Fibroblast of lung (primary cell): ENCODE data around the gene RNF32. TPM values are rescaled to one million over a fixed set of nuclear protein-coding genes. Genes with fewer than 3 reads are reported as not detected.

Experiments
- DNase-seq, 2 donors: peaks; one replicate each; pipeline versions ENCODE4 v3.0.0 to v3.0.0-alpha.2; 2010; ENCODE audit warnings: low read depth in 2 of 2
- H2AFZ ChIP-seq: 2 replicates; pipeline ENCODE4 v1.5.1; 2012; ENCODE audit warnings: low read length, control low read depth, inconsistent platforms
- H3K27ac ChIP-seq: 2 replicates; pipeline ENCODE4 v1.5.1; 2011; ENCODE audit warnings: low read length, control low read depth; ENCODE audit not compliant: insufficient read depth
- H3K27me3 ChIP-seq: 2 replicates; pipeline ENCODE4 v1.5.1; 2011; ENCODE audit warnings: mild to moderate bottlenecking, low read length; ENCODE audit not compliant: control insufficient read depth, insufficient read depth
- H3K36me3 ChIP-seq: 2 replicates; pipeline ENCODE4 v1.5.1; 2011; ENCODE audit warnings: low read length; ENCODE audit not compliant: control insufficient read depth, insufficient read depth
- H3K4me1 ChIP-seq: 2 replicates; pipeline ENCODE4 v1.5.1; 2011; ENCODE audit warnings: low read length; ENCODE audit not compliant: control insufficient read depth, insufficient read depth; ENCODE audit errors: extremely low read depth
- H3K4me2 ChIP-seq: 2 replicates; pipeline ENCODE4 v1.5.1; 2011; ENCODE audit warnings: low read length, control low read depth; ENCODE audit not compliant: insufficient read depth; ENCODE audit errors: extremely low read depth
- H3K4me3 ChIP-seq, 4 experiments: fragments of 200-600 bp in 1 of 4; sonication (generic) in 1 of 4; replicated peaks in 1 of 4; 2 replicates each; pipeline ENCODE4 v1.5.1; 2011 to 2016; ENCODE audit warnings: low read length in 4 of 4, low read depth in 3 of 4, mild to moderate bottlenecking in 3 of 4, control low read depth in 2 of 4, inconsistent platforms in 1 of 4, mixed read lengths in 1 of 4; ENCODE audit not compliant: insufficient read depth in 1 of 4; ENCODE audit errors: control extremely low read depth in 1 of 4
- H3K79me2 ChIP-seq: 2 replicates; pipeline ENCODE4 v1.5.1; 2012; ENCODE audit warnings: mild to moderate bottlenecking, low read length, inconsistent platforms; ENCODE audit not compliant: control insufficient read depth, insufficient read depth
- H3K9ac ChIP-seq: 2 replicates; pipeline ENCODE4 v1.5.1; 2011; ENCODE audit warnings: mild to moderate bottlenecking, low read length, control low read depth; ENCODE audit not compliant: insufficient read depth
- H3K9me3 ChIP-seq: 2 replicates; pipeline ENCODE4 v1.5.1; 2012; ENCODE audit warnings: low read depth, low read length; ENCODE audit not compliant: control insufficient read depth, insufficient read depth
- H4K20me1 ChIP-seq: 2 replicates; pipeline ENCODE4 v1.5.1; 2011; ENCODE audit warnings: low read length; ENCODE audit not compliant: control insufficient read depth, insufficient read depth; ENCODE audit errors: extremely low read depth
- EZH2 ChIP-seq: IDR thresholded peaks from 2 replicates; pipeline ENCODE4 v1.5.1; 2012; ENCODE audit warnings: low read length, control low read depth, mild to moderate bottlenecking; ENCODE audit errors: missing control alignments
- polyA plus RNA-seq, 2 donors: library from polyadenylated mRNA; depleted of rRNA in 1 of 2; stranded (reverse) in 1 of 2; unstranded in 1 of 2; fragments of >200 nt; gene quantifications; 2 replicates each; pipeline ENCODE4 v1.2.1, GENCODE V29; 2011 to 2012; ENCODE audit warnings: missing spikeins in 1 of 2
- total RNA-seq: library from RNA; depleted of rRNA; stranded (reverse); fragments of >200 nt; gene quantifications from 2 replicates; pipeline ENCODE4 v1.2.1, GENCODE V29; 2014
- TF ChIP-seq, protein P1 (sequence below), 2 donors: IDR thresholded peaks in 1 of 2; conservative IDR thresholded peaks in 1 of 2; 1 replicate in 1 of 2; 2 replicates in 1 of 2; pipeline ENCODE4 v1.5.1; 2011 to 2012; ENCODE audit warnings: low read length in 2 of 2, control low read depth in 1 of 2, inconsistent platforms in 1 of 2, low read depth in 1 of 2, mild to moderate bottlenecking in 1 of 2

The RNF32 gene
- total and polyA plus RNA-seq, 2 donors (not counting 1 experiment from before 2014, with no cell fraction given) = 0.91 to 2.8 TPM

DNA sequence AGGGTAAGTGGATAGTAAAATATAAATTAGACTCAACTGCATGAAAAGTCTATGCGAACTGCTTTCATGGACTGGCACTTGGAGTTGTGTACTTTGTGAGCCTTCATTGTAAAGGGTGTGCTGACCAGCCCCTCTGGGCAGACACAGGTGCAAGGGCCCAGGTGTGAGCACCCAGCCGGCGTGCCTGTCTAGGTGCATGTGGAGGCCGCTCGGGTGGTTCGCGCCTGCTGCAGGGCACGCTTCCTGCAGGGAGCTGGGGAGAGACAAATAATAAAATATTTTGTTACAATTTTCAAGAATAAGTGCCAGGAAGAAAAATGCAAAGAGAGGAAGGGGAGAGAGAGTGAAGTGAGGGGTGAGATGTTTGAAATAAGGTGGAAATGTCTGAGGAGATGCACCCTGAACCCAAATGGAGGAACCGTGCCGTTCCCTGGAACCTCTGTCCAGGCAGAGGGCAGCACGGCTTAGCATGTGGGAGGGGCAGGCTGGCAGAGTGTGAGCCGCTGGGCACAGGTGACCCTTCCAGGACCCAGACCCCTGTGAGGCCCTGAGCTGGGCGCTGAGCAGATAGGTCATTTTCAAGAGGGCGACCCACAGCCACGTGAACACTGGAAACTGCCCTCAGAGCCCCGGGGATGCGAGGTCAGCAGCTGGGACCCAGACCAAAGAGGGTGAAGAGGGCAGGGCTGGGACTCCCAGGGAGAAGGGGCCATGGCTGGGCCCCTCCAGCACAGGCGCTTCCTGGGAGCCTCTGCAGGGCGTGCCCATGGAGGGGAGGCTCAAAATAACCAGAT lies 28.7 kb downstream of the RNF32 start:
- no peaks in the 10 kb centered on the region for H3K36me3 ChIP-seq
- H3K27ac ChIP-seq = no peak overlapping the region
- H3K4me2 ChIP-seq = no peak overlapping the region
- no peaks in the 10 kb centered on the region for H3K79me2 ChIP-seq
- DNase-seq = no peak
- H3K9ac ChIP-seq = no peak overlapping the region
- H2AFZ ChIP-seq = no peak overlapping the region
- TF ChIP-seq EZH2 = no peak
- TF ChIP-seq, protein P1, sequence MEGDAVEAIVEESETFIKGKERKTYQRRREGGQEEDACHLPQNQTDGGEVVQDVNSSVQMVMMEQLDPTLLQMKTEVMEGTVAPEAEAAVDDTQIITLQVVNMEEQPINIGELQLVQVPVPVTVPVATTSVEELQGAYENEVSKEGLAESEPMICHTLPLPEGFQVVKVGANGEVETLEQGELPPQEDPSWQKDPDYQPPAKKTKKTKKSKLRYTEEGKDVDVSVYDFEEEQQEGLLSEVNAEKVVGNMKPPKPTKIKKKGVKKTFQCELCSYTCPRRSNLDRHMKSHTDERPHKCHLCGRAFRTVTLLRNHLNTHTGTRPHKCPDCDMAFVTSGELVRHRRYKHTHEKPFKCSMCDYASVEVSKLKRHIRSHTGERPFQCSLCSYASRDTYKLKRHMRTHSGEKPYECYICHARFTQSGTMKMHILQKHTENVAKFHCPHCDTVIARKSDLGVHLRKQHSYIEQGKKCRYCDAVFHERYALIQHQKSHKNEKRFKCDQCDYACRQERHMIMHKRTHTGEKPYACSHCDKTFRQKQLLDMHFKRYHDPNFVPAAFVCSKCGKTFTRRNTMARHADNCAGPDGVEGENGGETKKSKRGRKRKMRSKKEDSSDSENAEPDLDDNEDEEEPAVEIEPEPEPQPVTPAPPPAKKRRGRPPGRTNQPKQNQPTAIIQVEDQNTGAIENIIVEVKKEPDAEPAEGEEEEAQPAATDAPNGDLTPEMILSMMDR (conservative IDR thresholded peaks at IDR 0.05 in 1 of 2, IDR thresholded peaks at IDR 0.05 in 1 of 2; ENCODE audit: low read depth in 1 of 2, low read length in 2 of 2) = no peak
- no peaks in the 10 kb centered on the region for H3K9me3 ChIP-seq
- no peaks in the 10 kb centered on the region for H3K4me1 ChIP-seq
- H4K20me1 ChIP-seq = no peaks in the 10 kb centered on the region
- no peaks in the 10 kb centered on the region for H3K27me3 ChIP-seq
- no peak overlapping the region for H3K4me3 ChIP-seq

DNA sequence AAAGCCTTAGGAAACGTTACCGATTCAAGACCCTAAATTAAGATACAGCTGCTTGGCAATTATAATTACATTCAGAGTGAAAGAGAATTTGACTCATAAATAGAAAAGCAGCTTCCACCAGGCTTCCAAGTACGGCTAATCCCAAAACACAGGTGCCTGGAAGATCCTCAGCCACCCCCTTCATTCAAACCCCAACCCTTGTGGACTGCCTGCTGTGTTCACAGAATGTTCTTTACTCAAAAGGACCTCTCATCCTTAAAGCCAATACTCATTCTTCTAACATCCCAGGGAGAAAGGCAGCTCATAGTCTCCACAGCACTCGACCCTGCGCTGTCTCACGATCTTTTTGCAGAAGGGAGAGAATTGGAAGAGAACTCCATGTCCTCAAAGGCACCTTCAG lies 32.9 kb downstream of the RNF32 start:
- H3K4me3 ChIP-seq = no peak overlapping the region
- no peaks in the 10 kb centered on the region for H3K27me3 ChIP-seq
- no peak overlapping the region for H3K9ac ChIP-seq
- H3K4me1 ChIP-seq = no peaks in the 10 kb centered on the region
- DNase-seq = no peak
- H3K4me2 ChIP-seq = no peak overlapping the region
- H4K20me1 ChIP-seq = no peaks in the 10 kb centered on the region
- H3K36me3 ChIP-seq = no peaks in the 10 kb centered on the region
- no peaks in the 10 kb centered on the region for H3K79me2 ChIP-seq
- no peaks in the 10 kb centered on the region for H3K9me3 ChIP-seq
- H3K27ac ChIP-seq = no peak overlapping the region
- no peak overlapping the region for H2AFZ ChIP-seq
- no peak for TF ChIP-seq EZH2
- TF ChIP-seq, protein P1 (conservative IDR thresholded peaks at IDR 0.05 in 1 of 2, IDR thresholded peaks at IDR 0.05 in 1 of 2; ENCODE audit: low read depth in 1 of 2, low read length in 2 of 2) = no peak

DNA sequence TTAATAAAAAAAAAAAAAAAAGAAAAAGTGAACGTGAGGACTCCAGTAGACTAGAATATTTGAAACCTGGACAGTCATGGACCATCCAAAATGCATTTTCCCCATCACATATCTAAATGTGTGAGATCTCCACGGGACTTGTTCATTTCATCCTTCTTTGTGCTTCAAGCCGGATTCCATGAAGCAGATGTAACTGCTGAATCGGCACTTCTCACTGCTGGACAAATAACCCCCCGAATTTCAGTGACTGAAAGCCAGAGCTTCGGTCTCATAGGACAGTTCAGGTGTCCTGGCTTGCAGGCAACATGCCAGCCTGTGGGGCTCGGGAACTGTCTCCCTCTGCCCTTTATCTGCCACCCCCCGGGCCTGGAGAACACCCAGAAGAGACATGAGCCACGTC lies 33.3 kb downstream of the RNF32 start:
- DNase-seq = no peak
- Histone ChIP-seq H3K36me3 (no peaks in the 10 kb centered on the region), H3K9ac (no peak overlapping the region), H3K4me3 (no peak overlapping the region), H2AFZ (no peak overlapping the region), H3K9me3 (no peaks in the 10 kb centered on the region), H3K4me1 (no peaks in the 10 kb centered on the region), H4K20me1 (no peaks in the 10 kb centered on the region), H3K4me2 (no peak overlapping the region), H3K27me3 (no peaks in the 10 kb centered on the region), H3K79me2 (no peaks in the 10 kb centered on the region), H3K27ac (no peak overlapping the region)
- TF ChIP-seq, protein P1 (conservative IDR thresholded peaks at IDR 0.05 in 1 of 2, IDR thresholded peaks at IDR 0.05 in 1 of 2; ENCODE audit: low read depth in 1 of 2, low read length in 2 of 2) = no peak
- TF ChIP-seq EZH2 = no peak
